Bladder microvascular endothelial cell (primary cell): ENCODE measurements around the gene TMEM95. TPM values are rescaled to one million over a fixed set of nuclear protein-coding genes. Genes with fewer than 3 reads are reported as not detected.

Source experiments
- total RNA-seq: library from RNA; depleted of rRNA; stranded (reverse); fragments of >200 nt; gene quantifications from 2 replicates; pipeline ENCODE4 v1.2.3, GENCODE V29; 2014

TMEM95 gene
- total RNA-seq, result not detected in 2 replicates

GRCh38 chr17:7355053-7355452 lies at the start of gene TMEM95:
Gene TMEM95, plus strand, starts transcription at chr17:7355156. Its CDS starts 49 bp downstream, at chr17:7355205.

DNA sequence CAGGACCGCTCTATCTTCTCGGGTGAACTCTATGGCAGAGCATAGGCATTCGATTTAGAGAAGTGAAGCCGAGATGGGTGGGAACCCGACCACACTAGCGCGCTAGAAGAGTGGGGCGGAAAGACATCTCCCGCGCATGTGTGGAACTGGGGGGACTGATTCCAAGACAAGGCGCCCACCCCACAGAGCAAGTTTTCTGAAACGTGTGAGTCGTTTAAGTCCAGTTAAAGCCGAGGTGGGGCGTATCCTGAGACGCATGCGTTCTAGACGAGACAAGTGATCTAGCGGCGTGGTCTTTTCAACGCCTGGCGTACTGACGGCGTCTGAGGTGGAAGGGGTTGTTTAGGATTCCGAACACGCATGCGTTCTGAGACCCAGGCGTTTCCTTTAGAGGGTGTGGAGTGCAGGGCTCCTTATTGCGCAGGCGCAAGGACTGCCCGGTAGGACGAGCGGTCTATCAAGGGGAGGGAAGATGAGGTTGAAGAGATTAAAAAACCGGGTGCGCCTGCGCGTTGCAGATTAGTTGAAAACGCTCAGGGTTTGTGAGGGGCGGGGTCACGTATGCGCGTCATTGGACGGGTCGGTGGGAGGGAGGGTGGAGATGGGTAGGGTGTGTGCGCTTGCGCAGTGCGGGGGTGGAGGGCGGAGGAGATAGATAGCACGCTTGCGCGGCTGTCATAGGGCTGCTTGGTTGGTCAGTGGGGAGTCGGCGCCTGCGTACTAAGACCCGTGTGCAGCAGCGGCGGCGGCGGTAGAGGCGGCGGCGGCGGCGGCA lies 47.9 kb upstream of the TMEM95 start, which contains the start of gene EIF5A:
Gene EIF5A, plus strand, starts transcription at position 718 of the 775 bp plus-strand sequence. CDS start 2,008 bp downstream, outside the sequence.

DNA sequence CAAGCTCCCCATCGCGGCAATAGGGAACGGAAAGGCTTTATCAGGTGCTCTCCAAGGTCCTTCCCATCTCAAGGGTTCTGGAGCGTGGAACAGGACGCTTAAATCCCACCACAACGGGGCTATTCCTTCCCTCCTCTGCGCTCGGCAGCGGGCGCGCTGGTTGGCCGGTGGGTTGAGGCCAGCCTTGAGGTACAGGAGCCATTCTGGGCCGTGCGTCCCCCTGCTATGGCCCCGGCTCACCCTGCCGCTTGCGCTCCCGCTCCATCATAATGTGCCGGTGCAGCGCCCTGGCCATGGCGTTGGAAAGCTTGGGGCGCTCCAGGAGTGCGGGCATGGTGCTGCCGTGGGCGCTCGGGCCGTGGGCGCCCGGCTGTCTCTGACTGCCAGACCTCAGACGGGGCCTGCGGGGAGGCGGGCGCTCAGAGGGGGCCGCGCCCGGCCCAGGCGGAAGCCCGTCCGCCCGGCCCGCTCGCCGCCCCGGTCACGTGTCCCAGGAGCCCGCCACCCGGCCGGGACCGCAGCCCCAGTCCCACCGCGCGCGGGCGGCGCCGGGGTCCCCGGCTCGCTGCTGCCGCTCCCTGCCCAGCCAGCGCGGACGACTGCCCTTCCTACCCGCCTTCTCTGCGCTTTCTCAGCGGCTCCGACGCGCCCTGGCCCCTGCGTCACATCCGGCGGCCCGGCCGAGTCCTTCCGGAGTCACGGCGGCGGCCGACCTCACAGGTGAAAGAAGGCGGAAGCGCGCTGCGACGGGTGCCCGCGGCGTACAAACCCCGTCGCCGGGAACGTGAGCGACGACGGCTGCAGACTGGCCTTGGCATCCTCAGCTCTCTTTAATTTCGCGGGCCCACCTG lies 40.0 kb upstream of the TMEM95 start, which contains the start of gene GPS2:
Gene GPS2, minus strand, starts transcription at position 642 of the 851 bp plus-strand sequence. Its CDS starts 308 bp downstream, at position 334.

GRCh38 chr17:7328840-7329373 lies 26.0 kb upstream of the TMEM95 start, which contains the start of gene NEURL4:
Gene NEURL4, minus strand, starts transcription at chr17:7329335. Its CDS starts 23 bp downstream, at chr17:7329312.

DNA sequence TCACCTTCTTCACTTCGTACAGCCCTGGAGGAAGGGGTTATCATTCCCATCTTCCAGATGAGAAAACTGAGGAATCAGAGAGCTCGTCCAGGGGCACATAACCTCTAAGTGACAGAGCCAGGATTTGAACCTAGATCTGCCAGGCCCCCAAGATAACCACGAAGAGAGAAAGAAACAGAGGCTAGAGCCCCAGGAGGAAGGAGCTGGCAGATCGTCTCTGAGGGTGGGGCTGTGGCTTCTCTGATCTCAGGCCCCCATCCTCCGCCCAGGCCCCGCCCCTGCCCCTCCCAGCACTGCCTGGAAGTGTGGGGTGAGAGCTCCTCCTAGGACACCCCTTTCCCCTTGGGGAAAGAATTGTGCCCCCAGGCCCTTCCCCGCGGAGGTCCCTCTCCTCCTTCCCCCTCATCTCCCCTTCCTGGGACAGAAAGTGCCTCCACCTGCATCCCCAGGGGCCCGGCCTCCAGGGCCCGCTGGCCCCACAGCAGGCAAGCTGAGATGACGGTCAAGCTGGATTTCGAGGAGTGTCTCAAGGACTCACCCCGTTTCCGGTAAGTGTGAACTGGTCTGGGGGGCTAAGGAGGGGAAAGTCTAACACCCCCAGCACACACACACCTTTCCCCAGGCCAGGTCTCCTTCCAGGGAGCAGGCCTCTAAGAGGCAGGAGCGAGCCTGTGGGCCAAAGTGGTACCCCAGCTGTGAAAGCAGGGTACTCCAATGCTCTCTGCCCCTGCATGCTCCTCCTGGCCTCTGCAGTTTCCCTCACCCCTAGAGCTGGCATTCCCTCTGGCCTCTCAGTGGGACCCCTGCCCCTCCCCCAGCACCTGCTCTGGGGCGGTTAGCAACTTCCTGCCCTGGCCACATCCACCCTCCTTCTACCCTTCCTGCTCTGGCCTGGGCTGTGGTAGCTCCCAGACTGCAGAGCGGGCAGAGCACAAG lies 18.4 kb upstream of the TMEM95 start, which contains the start of gene ACAP1:
Gene ACAP1, plus strand, starts transcription at position 290 of the 936 bp plus-strand sequence. Its CDS starts 206 bp downstream, at position 496.

DNA sequence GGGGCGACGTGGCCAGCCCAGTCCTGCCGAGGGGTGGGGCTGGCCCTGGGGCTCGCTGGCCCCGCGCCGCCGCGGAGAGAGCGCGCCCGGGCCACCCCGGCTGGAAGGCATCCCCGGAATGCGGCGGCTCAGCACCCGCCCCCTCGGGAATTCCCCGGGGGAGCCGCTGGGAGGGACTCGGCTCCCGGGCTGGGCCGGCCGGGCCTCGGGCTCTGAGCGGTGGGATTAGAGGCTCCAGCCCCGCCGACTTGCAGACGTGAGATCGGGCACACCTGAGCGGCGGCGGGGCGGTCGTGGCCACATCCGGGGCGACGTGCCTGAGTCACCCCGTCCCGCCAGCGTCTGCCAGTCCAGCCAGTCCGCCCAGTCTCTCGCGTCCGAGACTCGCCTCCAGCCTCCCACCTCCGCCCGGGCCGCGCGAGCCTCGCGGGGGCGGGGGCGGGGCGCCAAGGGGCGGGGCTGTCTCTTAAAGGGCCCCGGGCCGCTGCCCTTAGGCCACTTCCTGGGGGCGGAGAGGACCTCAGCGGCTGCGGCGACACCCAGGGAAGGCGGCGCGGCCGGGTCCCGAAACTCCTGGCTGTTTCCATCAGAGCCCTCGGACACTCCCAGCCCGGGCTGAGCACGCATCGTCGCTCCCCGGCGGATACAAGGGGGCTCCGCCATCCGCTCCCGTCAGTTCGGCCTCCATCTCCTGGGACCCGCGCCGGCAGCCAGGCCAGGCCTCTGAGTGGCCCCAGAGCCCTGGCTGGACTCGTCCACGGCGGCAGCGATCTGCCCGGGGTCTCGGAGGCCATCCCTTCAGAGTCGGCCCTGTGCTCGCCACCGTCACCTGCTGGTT lies 3.1 kb upstream of the TMEM95 start, which contains the start of gene KCTD11:
Gene KCTD11, plus strand, starts transcription at position 498 of the 838 bp plus-strand sequence.

DNA sequence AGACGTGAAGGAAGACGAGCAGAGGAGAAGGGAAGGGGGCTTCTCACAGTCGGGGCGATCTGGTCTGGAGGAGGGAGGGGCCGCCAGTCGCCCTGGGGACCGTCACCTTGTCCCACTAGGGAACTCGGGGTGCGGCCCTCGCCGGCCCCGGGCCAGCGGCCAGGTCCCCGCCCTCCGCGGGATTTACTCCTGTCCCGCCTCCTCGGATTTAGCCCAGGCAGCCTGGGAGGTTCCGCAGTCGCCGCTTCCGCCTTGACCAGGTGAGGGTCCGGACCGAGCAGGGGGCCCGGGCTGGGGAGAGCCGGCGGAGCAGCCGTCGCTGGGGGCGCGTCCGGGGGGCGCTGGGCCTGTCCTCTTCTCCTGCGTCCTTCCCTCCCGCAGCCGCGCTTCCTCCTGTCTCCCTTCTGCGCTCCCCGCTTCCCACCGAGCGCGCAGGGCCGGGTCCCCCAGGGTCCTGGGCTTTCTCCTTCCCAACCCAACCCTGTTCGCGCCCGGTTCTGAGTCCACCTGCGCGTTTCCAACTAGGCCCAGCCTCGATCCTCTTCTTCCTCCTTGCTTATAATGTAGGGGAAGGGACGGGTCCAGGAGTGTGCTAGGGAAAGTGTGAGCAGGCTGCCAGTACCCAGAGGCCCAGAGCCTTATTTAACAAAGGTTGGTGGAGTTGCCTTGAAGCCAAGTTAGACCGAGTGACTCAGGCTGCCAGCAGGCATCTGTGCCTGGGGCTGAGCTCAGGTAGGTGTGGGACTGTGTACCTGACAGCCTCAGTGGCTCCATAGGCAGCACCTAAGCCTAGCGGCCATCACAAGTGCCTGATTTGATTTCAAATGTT lies 26.1 kb downstream of the TMEM95 start, which contains the start of gene TNK1:
Gene TNK1, plus strand, starts transcription at position 235 of the 829 bp plus-strand sequence. CDS start 1,838 bp downstream, outside the sequence.

DNA sequence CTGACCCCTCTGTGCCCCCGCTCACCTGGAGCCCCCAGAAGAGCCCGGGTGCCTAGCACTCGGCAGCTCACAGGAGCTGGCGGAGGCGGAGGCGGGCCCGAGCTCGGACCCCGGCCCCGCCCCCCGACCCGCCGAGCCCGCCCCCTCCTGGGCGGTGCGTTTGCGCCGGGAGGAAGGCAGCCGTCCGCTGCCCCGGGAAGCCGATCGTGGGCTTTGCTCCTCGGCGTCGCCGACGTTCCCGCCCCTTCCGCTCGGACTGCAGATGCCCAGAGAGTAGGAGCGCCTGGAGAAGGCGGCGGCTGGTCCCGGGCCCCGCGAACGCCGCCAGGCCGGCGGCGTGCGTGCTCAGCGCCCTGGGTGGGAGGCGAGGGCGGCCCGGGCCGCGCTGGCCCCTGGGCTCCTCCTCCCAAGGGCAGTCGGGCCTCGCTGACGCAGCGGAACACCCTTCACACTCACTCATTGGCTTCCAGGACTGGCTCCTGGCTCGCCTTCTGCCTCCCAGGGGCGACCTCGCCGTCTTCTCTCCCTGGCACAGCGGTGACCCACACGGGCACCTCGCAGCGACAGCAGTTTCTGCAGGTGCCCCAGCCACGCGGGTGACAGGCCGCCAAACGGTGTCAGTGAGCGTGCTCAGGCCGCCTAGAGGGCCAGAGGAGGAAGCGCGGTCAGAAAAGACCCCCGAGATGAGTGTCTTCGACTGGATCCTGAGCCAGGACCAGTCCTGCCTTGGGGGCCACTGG lies 39.7 kb downstream of the TMEM95 start, which contains the start of gene PLSCR3:
Gene PLSCR3, minus strand, starts transcription at position 74 of the 740 bp plus-strand sequence. CDS start 415 bp downstream, outside the sequence.

GRCh38 chr17:7403977-7404736 lies 49.2 kb downstream of the TMEM95 start, which contains the start of gene TMEM256:
Gene TMEM256, minus strand, starts transcription at chr17:7404097. Its CDS starts 13 bp downstream, at chr17:7404084.

Other genes with a start within 250 kb of the TMEM95 start
- gene ASGR2, start 240.3 kb upstream of the TMEM95 start, total RNA-seq, result not detected in 2 replicates
- 10.5 and 15.1 TPM in 2 replicates for gene ASGR1, start 175.8 kb upstream of the TMEM95 start, total RNA-seq
- 6.8 and 22.5 TPM in 2 replicates for gene DLG4, start 135.3 kb upstream of the TMEM95 start, total RNA-seq
- gene ACADVL, start 135.2 kb upstream of the TMEM95 start, total RNA-seq, result 205 and 264 TPM in 2 replicates
- gene DVL2, start 120.6 kb upstream of the TMEM95 start, total RNA-seq, result 32.2 and 53.0 TPM in 2 replicates
- gene PHF23, start 115.7 kb upstream of the TMEM95 start, total RNA-seq, result 28.7 and 37.6 TPM in 2 replicates
- 86.0 and 116 TPM in 2 replicates for gene GABARAP, start 112.7 kb upstream of the TMEM95 start, total RNA-seq
- gene CTDNEP1, start 103.4 kb upstream of the TMEM95 start, total RNA-seq, result 18.5 and 41.9 TPM in 2 replicates
- 22.4 and 31.6 TPM in 2 replicates for gene ELP5, start 102.9 kb upstream of the TMEM95 start, total RNA-seq
- gene CLDN7, start 92.7 kb upstream of the TMEM95 start, total RNA-seq, result 0.82 and 8.1 TPM in 2 replicates
- gene SLC2A4, start 73.4 kb upstream of the TMEM95 start, total RNA-seq, result 0.57 TPM in 1 of 2 replicates, not detected in the other
- 0.25 TPM in 1 of 2 replicates, not detected in the other for gene YBX2, start 60.5 kb upstream of the TMEM95 start, total RNA-seq
- 537 and 632 TPM in 2 replicates for gene EIF5A, start 47.5 kb upstream of the TMEM95 start, total RNA-seq
- gene GPS2, start 39.8 kb upstream of the TMEM95 start, total RNA-seq, result 28.8 and 30.1 TPM in 2 replicates
- 10.4 and 31.2 TPM in 2 replicates for gene NEURL4, start 25.8 kb upstream of the TMEM95 start, total RNA-seq
- gene ACAP1, start 18.6 kb upstream of the TMEM95 start, total RNA-seq, result not detected in 2 replicates
- 1.1 and 2.3 TPM in 2 replicates for gene KCTD11, start 3.0 kb upstream of the TMEM95 start, total RNA-seq
- gene TNK1, start 25.9 kb downstream of the TMEM95 start, total RNA-seq, result 0.49 and 1.6 TPM in 2 replicates
- gene PLSCR3, start 39.4 kb downstream of the TMEM95 start, total RNA-seq, result 16.7 and 36.8 TPM in 2 replicates
- gene TMEM256, start 48.9 kb downstream of the TMEM95 start, total RNA-seq, result 48.8 and 118 TPM in 2 replicates
- 1.3 and 7.6 TPM in 2 replicates for gene NLGN2, start 52.7 kb downstream of the TMEM95 start, total RNA-seq
- gene SPEM1, start 65.2 kb downstream of the TMEM95 start, total RNA-seq, result not detected in 2 replicates
- not detected in 2 replicates for gene SPEM2, start 70.5 kb downstream of the TMEM95 start, total RNA-seq
- not detected in 2 replicates for gene SPEM3, start 73.7 kb downstream of the TMEM95 start, total RNA-seq
- gene TMEM102, start 80.3 kb downstream of the TMEM95 start, total RNA-seq, result 6.0 and 8.4 TPM in 2 replicates
- 0.16 and 0.50 TPM in 2 replicates for gene FGF11, start 84.4 kb downstream of the TMEM95 start, total RNA-seq
- gene CHRNB1, start 89.9 kb downstream of the TMEM95 start, total RNA-seq, result 7.6 and 9.4 TPM in 2 replicates
- gene ZBTB4, start 124.5 kb downstream of the TMEM95 start, total RNA-seq, result 6.3 and 14.2 TPM in 2 replicates
- gene SLC35G6, start 126.3 kb downstream of the TMEM95 start, total RNA-seq, result not detected in 2 replicates
- 76.9 and 161 TPM in 2 replicates for gene POLR2A, start 129.2 kb downstream of the TMEM95 start, total RNA-seq
- 7.8 and 17.1 TPM in 2 replicates for gene TNFSF12, start 193.9 kb downstream of the TMEM95 start, total RNA-seq
- 0.69 and 0.81 TPM in 2 replicates for gene TNFSF13, start 203.6 kb downstream of the TMEM95 start, total RNA-seq
- 62.7 and 79.3 TPM in 2 replicates for gene SENP3, start 206.8 kb downstream of the TMEM95 start, total RNA-seq
- 0.65 and 1.1 TPM in 2 replicates for gene CD68, start 224.5 kb downstream of the TMEM95 start, total RNA-seq
- 57.5 and 91.6 TPM in 2 replicates for gene MPDU1, start 228.7 kb downstream of the TMEM95 start, total RNA-seq
- 0.06 and 0.49 TPM in 2 replicates for gene SOX15, start 234.9 kb downstream of the TMEM95 start, total RNA-seq